GM06990 (cell line): Measurements from ENCODE around the gene CDH3.

ENCODE experiments used
- DNase-seq: peaks from one replicate; pipeline ENCODE4 v3.0.0-alpha.2; 2011; ENCODE audit not compliant: insufficient read length; ENCODE audit errors: extremely low read depth
- H3K27me3 ChIP-seq: replicated peaks from 2 replicates; pipeline ENCODE4 v1.6.0; 2011; ENCODE audit warnings: low read length; ENCODE audit not compliant: control insufficient read depth, insufficient read depth
- H3K36me3 ChIP-seq: 2 replicates; pipeline ENCODE4 v1.5.1; 2011; ENCODE audit warnings: low read length; ENCODE audit not compliant: control insufficient read depth, insufficient read depth
- H3K4me3 ChIP-seq: replicated peaks from 2 replicates; pipeline ENCODE4 v1.5.1; 2011; ENCODE audit warnings: low read depth, mild to moderate bottlenecking, control low read depth, low read length
- TF ChIP-seq, protein P1 (sequence below): IDR thresholded peaks from 2 replicates; pipeline ENCODE4 v1.5.1; 2011; ENCODE audit warnings: low read length, control low read depth, mild to moderate bottlenecking, inconsistent platforms; ENCODE audit not compliant: insufficient read depth, poor library complexity, severe bottlenecking

CDH3 gene

GRCh38 chr16:68644715-68645493 lies at the start of gene CDH3:
TSS of gene CDH3 (plus strand) at chr16:68645310. CDS start at chr16:68645380, 70 bp downstream.
- TF ChIP-seq, protein P1, sequence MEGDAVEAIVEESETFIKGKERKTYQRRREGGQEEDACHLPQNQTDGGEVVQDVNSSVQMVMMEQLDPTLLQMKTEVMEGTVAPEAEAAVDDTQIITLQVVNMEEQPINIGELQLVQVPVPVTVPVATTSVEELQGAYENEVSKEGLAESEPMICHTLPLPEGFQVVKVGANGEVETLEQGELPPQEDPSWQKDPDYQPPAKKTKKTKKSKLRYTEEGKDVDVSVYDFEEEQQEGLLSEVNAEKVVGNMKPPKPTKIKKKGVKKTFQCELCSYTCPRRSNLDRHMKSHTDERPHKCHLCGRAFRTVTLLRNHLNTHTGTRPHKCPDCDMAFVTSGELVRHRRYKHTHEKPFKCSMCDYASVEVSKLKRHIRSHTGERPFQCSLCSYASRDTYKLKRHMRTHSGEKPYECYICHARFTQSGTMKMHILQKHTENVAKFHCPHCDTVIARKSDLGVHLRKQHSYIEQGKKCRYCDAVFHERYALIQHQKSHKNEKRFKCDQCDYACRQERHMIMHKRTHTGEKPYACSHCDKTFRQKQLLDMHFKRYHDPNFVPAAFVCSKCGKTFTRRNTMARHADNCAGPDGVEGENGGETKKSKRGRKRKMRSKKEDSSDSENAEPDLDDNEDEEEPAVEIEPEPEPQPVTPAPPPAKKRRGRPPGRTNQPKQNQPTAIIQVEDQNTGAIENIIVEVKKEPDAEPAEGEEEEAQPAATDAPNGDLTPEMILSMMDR = no peak
- Histone ChIP-seq H3K27me3 (peaks cover 4% of the 10 kb centered on the region), H3K36me3 (no peaks in the 10 kb centered on the region), H3K4me3 (no peak within 1 kb of the TSS)
- no peak for DNase-seq

- H3K27me3 ChIP-seq = no peaks in the 10 kb centered on the region
- no peaks in the 10 kb centered on the region for H3K36me3 ChIP-seq
- no peak overlapping the region for H3K4me3 ChIP-seq
- TF ChIP-seq, protein P1 = no peak
- DNase-seq = no peak
Observed at GRCh38 chr16:68596266-68596665, 48.8 kb upstream of the CDH3 start.

DNA sequence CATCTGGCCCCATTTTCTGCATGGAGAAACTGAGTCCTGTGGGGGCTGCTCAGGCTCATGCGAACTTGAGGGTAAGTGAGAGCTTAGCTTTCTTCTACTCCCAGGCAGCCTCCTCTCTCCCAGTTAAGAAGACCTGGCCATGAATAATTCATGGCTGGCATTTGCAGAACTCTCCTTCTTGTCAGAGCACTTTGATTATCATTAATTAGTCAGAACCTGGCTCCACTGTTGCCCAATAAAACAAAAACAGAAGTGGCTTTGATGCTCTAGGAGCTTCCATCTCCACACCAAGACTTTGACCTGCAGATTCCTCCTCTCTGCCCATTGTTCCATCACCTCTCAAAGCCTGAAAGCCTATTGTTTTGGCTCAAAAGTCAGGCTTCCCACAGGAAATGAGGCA lies 45.5 kb upstream of the CDH3 start:
- Histone ChIP-seq H3K27me3 (no peaks in the 10 kb centered on the region), H3K36me3 (no peaks in the 10 kb centered on the region), H3K4me3 (no peak overlapping the region)
- DNase-seq = no peak
- TF ChIP-seq, protein P1 = no peak

- no peak overlapping the region for H3K4me3 ChIP-seq
Observed at GRCh38 chr16:68605746-68606145, 39.4 kb upstream of the CDH3 start.

GRCh38 chr16:68607443-68607842 lies 37.7 kb upstream of the CDH3 start:
- Histone ChIP-seq H3K4me3 (no peak overlapping the region), H3K27me3 (no peaks in the 10 kb centered on the region), H3K36me3 (no peaks in the 10 kb centered on the region)
- no peak for DNase-seq
- TF ChIP-seq, protein P1 = no peak

More at GRCh38 chr16:68605746-68606145, 39.4 kb upstream of the CDH3 start:
- DNase-seq = no peak
- Histone ChIP-seq H3K27me3 (no peaks in the 10 kb centered on the region), H3K36me3 (no peaks in the 10 kb centered on the region)
- TF ChIP-seq, protein P1 = no peak
